Prostate gland (tissue), 2 donors: ENCODE data around the gene FRMD4B.

Experiments used
- POLR2A ChIP-seq: fragments of 450-650 bp; IDR thresholded peaks from one replicate; pipeline ENCODE4 v1.6.1; 2016; ENCODE audit warnings: antibody characterized with exemption, mild to moderate bottlenecking
- TF ChIP-seq, protein P1 (sequence below), 4 experiments: fragments of 200-600 bp in 2 of 4; fragments of 450-650 bp in 2 of 4; sonication (generic) in 2 of 4; IDR thresholded peaks; 1 replicate in 3 of 4; 2 replicates in 1 of 4; pipeline ENCODE4 v1.5.1; 2016 to 2019; ENCODE audit warnings: antibody characterized with exemption in 4 of 4, mild to moderate bottlenecking in 2 of 4, moderate library complexity in 2 of 4

DNA sequence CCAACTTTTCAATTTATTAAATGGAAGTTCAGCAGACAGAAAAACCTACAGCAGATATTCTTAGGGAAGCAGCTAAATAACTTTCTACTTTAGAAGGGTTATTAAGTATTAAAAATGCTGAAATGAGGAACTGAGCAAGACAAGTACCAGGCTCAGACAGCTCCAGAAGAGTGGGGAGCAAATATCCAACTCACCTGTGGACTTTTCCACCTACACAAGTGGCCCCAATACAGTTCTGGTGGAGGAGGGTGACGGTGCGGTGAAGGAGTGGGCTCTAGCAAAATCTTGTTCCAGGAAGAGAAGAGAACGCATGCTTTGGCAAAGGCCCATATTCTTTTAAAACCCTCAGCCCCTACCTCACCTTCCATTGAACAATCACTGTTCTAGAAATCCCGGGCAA, 133.7 kb downstream of the FRMD4B start:
- no peak for TF ChIP-seq POLR2A
- TF ChIP-seq, protein P1, sequence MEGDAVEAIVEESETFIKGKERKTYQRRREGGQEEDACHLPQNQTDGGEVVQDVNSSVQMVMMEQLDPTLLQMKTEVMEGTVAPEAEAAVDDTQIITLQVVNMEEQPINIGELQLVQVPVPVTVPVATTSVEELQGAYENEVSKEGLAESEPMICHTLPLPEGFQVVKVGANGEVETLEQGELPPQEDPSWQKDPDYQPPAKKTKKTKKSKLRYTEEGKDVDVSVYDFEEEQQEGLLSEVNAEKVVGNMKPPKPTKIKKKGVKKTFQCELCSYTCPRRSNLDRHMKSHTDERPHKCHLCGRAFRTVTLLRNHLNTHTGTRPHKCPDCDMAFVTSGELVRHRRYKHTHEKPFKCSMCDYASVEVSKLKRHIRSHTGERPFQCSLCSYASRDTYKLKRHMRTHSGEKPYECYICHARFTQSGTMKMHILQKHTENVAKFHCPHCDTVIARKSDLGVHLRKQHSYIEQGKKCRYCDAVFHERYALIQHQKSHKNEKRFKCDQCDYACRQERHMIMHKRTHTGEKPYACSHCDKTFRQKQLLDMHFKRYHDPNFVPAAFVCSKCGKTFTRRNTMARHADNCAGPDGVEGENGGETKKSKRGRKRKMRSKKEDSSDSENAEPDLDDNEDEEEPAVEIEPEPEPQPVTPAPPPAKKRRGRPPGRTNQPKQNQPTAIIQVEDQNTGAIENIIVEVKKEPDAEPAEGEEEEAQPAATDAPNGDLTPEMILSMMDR (IDR thresholded peaks at IDR 0.05) = no peak
